Mucosa of rectum (tissue), 2 donors: ENCODE data around the gene CLCA1.

Experiments
- H3K27ac ChIP-seq, 2 donors: one replicate each; pipeline ENCODE4 v1.7.0; 2013; ENCODE audit warnings: inconsistent platforms in 2 of 2, low read depth in 2 of 2, low read length in 2 of 2
- H3K27me3 ChIP-seq, 2 donors: one replicate each; pipeline ENCODE4 v1.7.0; 2013; ENCODE audit warnings: low read length in 2 of 2; ENCODE audit not compliant: control insufficient read depth in 2 of 2, insufficient read depth in 2 of 2
- H3K36me3 ChIP-seq, 2 donors: one replicate each; pipeline ENCODE4 v1.7.0; 2013; ENCODE audit warnings: low read length in 2 of 2; ENCODE audit not compliant: control insufficient read depth in 2 of 2, insufficient read depth in 2 of 2
- H3K4me1 ChIP-seq, 2 donors: one replicate each; pipeline ENCODE4 v1.7.0; 2013; ENCODE audit warnings: low read length in 2 of 2, mild to moderate bottlenecking in 1 of 2; ENCODE audit not compliant: control insufficient read depth in 2 of 2, insufficient read depth in 2 of 2
- H3K4me3 ChIP-seq, 2 donors: one replicate each; pipeline ENCODE4 v1.7.0; 2013; ENCODE audit warnings: low read length in 2 of 2
- H3K9ac ChIP-seq, 2 donors: one replicate each; pipeline ENCODE4 v1.7.0; 2013; ENCODE audit warnings: low read length in 2 of 2, low read depth in 1 of 2, mild to moderate bottlenecking in 1 of 2
- H3K9me3 ChIP-seq, 2 donors: one replicate each; pipeline ENCODE4 v1.7.0; 2013; ENCODE audit warnings: low read length in 2 of 2; ENCODE audit not compliant: control insufficient read depth in 2 of 2
- donor health status: healthy.
- donor health status: Normal muscosa, but diverticular disease.

The CLCA1 gene

GRCh38 chr1:86435327-86435726, 33.4 kb upstream of the CLCA1 start:
- Histone ChIP-seq H3K27ac (no peak overlapping the region), H3K4me1 (peaks cover 0 to 3% of the 10 kb centered on the region in 2 donors), H3K4me3 (no peak overlapping the region), H3K27me3 (no peaks in the 10 kb centered on the region), H3K9me3 (no peaks in the 10 kb centered on the region), H3K36me3 (no peaks in the 10 kb centered on the region), H3K9ac (no peak overlapping the region)

GRCh38 chr1:86436041-86436440, 32.7 kb upstream of the CLCA1 start:
- H3K9ac ChIP-seq: no peak overlapping the region
- no peaks in the 10 kb centered on the region for H3K36me3 ChIP-seq
- no peaks in the 10 kb centered on the region for H3K27me3 ChIP-seq
- no peaks in the 10 kb centered on the region for H3K4me1 ChIP-seq
- no peaks in the 10 kb centered on the region for H3K9me3 ChIP-seq
- H3K27ac ChIP-seq: no peak overlapping the region
- H3K4me3 ChIP-seq: no peak overlapping the region

GRCh38 chr1:86441581-86441980, 27.1 kb upstream of the CLCA1 start:
- Histone ChIP-seq H3K9me3 (no peaks in the 10 kb centered on the region), H3K36me3 (no peaks in the 10 kb centered on the region), H3K27me3 (no peaks in the 10 kb centered on the region)

GRCh38 chr1:86441997-86442396, 26.7 kb upstream of the CLCA1 start:
- Histone ChIP-seq H3K4me1 (peaks cover 0 to 9% of the 10 kb centered on the region in 2 donors), H3K36me3 (no peaks in the 10 kb centered on the region), H3K27me3 (no peaks in the 10 kb centered on the region), H3K27ac (no peak overlapping the region), H3K9ac (no peak overlapping the region), H3K9me3 (no peaks in the 10 kb centered on the region), H3K4me3 (no peak overlapping the region)

More at GRCh38 chr1:86441581-86441980, 27.1 kb upstream of the CLCA1 start:
- Histone ChIP-seq H3K4me1 (peaks cover 0 to 9% of the 10 kb centered on the region in 2 donors), H3K9ac (no peak overlapping the region), H3K4me3 (no peak overlapping the region), H3K27ac (no peak overlapping the region)

- no peak overlapping the region for H3K9ac ChIP-seq
- no peaks in the 10 kb centered on the region for H3K27me3 ChIP-seq
- no peak overlapping the region for H3K27ac ChIP-seq
- H3K36me3 ChIP-seq: no peaks in the 10 kb centered on the region
- H3K4me1 ChIP-seq: peaks cover 0 to 9% of the 10 kb centered on the region in 2 donors
- no peaks in the 10 kb centered on the region for H3K9me3 ChIP-seq
- no peak overlapping the region for H3K4me3 ChIP-seq
These were observed 22.8 kb upstream of the CLCA1 start for GRCh38 chr1:86445919-86446318.

- Histone ChIP-seq H3K36me3 (no peaks in the 10 kb centered on the region), H3K27ac (no peak overlapping the region), H3K9ac (no peak overlapping the region), H3K9me3 (no peaks in the 10 kb centered on the region), H3K4me1 (peaks cover 0 to 2% of the 10 kb centered on the region in 2 donors), H3K4me3 (no peak overlapping the region), H3K27me3 (no peaks in the 10 kb centered on the region)
These were observed 21.4 kb upstream of the CLCA1 start for GRCh38 chr1:86447198-86447790.

- Histone ChIP-seq H3K27me3 (no peaks in the 10 kb centered on the region), H3K9me3 (no peaks in the 10 kb centered on the region), H3K36me3 (no peaks in the 10 kb centered on the region), H3K4me1 (no peaks in the 10 kb centered on the region), H3K9ac (no peak overlapping the region), H3K4me3 (no peak overlapping the region), H3K27ac (no peak overlapping the region)
These were observed 20.1 kb upstream of the CLCA1 start for GRCh38 chr1:86448670-86449069.

GRCh38 chr1:86449103-86449502, 19.6 kb upstream of the CLCA1 start:
- no peak overlapping the region for H3K9ac ChIP-seq
- H3K27ac ChIP-seq: no peak overlapping the region
- H3K4me3 ChIP-seq: no peak overlapping the region
- no peaks in the 10 kb centered on the region for H3K9me3 ChIP-seq
- no peaks in the 10 kb centered on the region for H3K4me1 ChIP-seq
- no peaks in the 10 kb centered on the region for H3K36me3 ChIP-seq
- no peaks in the 10 kb centered on the region for H3K27me3 ChIP-seq

- no peaks in the 10 kb centered on the region for H3K4me1 ChIP-seq
- H3K9ac ChIP-seq: no peak overlapping the region
- no peak overlapping the region for H3K4me3 ChIP-seq
- H3K9me3 ChIP-seq: no peaks in the 10 kb centered on the region
- H3K27me3 ChIP-seq: no peaks in the 10 kb centered on the region
- H3K36me3 ChIP-seq: no peaks in the 10 kb centered on the region
- H3K27ac ChIP-seq: no peak overlapping the region
These were observed 17.9 kb upstream of the CLCA1 start for GRCh38 chr1:86450847-86451246.

- Histone ChIP-seq H3K4me1 (no peaks in the 10 kb centered on the region), H3K36me3 (no peaks in the 10 kb centered on the region), H3K27me3 (no peaks in the 10 kb centered on the region), H3K4me3 (no peak overlapping the region), H3K27ac (no peak overlapping the region), H3K9ac (no peak overlapping the region), H3K9me3 (no peaks in the 10 kb centered on the region)
These were observed 15.1 kb upstream of the CLCA1 start for GRCh38 chr1:86453664-86454063.

GRCh38 chr1:86455073-86455472, 13.7 kb upstream of the CLCA1 start:
- H3K9ac ChIP-seq: no peak overlapping the region
- no peaks in the 10 kb centered on the region for H3K36me3 ChIP-seq
- H3K4me1 ChIP-seq: peaks cover 0 to 3% of the 10 kb centered on the region in 2 donors
- no peaks in the 10 kb centered on the region for H3K27me3 ChIP-seq
- H3K4me3 ChIP-seq: no peak overlapping the region
- no peak overlapping the region for H3K27ac ChIP-seq
- no peaks in the 10 kb centered on the region for H3K9me3 ChIP-seq
